HG03469 (cell line): Measurements from ENCODE around the gene SCN1A.
A peak's percentile ranks its signal among the peaks of the same experiment; 100 is the strongest.
"Not testable (repeated sequence)": the region's sequence is repeated elsewhere in the genome, so short reads cannot be mapped to it uniquely, and the experiment has no call there.

Experiments
- ATAC-seq: cut with Tn5 transposase; IDR thresholded peaks from one replicate; pipeline ENCODE4 v1.9.1; 2021; ENCODE audit warnings: mild to moderate bottlenecking, moderate library complexity, moderate number of reproducible peaks; ENCODE audit not compliant: unreplicated experiment

SCN1A gene

DNA sequence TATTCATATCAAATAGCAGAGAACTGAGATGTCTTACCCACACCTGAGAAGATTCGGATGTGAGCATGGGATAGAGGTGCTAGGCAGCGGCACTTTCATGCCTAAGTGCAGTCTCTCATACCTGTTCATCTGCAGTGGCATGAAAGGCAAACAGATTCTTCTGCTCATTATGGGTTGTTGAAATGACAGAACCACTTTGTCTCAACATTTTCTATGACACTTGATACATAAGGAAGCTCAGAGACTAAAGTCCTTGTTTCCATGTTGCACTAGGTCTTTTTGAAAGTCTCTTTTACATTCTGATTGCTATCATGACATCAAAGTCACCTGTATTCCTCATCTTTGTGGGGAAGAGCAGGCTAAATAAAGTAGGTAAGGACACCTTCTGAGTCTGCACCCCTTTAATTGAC lies 8.0 kb upstream of the SCN1A start:
- no peak for ATAC-seq

DNA sequence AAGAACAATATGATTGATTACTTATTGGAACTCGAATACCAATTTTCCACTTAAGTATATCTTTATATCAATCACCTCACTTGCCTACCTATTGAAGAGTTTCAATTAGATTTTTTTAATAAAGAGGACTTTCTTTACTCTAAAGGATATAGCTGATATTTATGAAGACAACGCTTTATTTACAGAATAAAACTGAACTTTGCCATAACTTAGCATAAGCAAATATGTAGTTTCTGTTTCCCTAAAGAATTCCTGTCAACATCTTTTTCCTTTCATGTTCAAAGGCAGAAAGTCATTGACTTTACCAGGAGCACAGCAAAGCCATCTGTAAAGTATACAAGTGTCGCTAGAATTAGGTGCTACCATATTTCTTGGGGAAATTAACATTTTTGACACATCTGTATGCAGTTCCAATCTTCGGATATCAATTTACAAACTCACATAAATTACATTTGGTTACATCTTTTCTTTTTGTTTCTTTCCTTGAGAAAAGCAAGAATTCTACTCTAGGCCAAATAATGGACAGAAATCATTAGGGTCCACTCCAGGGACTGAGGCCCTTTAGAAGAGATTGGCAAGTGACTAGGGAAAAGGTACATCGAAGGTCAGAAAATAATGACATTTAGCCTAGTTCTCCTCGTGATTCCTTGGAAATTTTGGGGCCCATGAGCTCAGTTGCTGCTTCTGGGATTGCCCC lies 7.5 kb upstream of the SCN1A start:
- no peak for ATAC-seq

DNA sequence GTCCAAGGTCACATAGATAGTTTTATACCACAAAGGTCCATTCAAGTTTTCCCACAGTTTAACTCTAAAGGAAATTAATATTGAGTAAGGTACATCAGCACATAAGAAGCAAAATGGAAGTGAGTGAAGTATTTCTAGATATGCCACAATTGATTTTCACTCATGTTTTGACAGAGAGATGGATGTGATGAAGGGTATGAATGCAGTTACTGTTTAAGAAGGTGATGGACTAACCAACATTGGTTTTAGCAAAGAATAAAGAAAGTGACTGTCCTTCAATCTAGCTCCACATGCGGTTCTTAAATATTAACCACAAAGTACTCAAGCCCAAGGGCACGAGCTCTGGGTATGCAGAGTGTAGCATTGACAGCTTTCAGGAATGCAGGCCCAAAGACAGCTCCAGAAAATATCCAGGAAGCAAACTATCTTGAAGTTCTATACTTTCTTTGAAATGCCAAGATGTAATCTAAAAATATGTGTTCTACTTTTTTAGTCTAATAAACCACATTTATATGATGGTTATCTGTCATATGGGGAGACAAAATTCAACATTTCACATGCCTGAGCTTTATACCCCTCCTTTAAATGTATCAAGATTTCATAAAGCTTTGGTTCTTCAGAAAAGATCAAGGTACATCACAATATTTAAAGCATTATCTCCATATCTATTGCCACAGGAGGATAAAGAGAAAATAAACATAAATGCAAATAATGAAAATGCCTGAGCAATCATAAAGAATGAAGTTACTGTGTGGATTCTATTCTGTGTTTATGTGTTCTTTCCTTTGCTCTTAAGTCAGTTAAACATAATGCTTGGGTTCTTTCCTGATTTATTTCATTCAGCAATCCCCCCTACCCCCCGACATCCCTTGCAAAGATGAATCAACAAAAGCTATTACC lies 6.7 kb upstream of the SCN1A start:
- ATAC-seq: no peak

DNA sequence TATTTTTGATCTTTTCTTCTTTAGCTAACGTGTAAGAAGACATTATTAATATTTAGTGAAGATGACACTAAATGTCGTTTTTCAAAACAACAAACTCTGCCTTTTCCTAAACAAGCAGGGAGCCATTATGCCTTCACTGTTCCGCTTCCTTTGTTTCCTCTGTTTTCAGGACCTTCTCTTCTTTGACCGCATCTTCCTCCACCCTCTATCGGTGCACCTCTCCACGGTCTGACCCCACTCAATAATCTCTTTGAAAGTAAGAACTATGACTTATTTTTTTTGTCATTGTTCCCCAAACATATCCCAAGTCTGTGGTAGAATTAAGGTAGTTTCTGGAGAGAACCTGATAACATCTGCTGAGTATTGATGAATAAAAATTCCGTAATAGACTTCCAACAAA lies 5.8 kb upstream of the SCN1A start:
- ATAC-seq: no peak

DNA sequence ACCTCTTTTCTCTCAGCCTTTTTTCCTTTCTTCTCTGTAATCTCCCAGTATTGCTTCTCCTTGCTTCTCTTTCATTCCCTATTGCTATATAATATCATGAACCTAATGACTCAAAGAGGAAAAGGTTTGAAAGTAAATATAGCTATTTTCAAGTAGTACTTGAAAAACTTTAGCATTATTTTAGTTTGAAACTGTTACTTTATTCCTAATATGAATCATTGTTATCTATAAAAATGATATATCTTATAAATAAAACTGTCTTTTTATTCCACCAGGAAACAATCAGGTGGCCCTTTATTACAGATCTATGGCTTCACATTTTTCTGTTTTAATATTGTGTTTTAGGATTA lies 311 bp upstream of the SCN1A start:
- ATAC-seq: no peak

DNA sequence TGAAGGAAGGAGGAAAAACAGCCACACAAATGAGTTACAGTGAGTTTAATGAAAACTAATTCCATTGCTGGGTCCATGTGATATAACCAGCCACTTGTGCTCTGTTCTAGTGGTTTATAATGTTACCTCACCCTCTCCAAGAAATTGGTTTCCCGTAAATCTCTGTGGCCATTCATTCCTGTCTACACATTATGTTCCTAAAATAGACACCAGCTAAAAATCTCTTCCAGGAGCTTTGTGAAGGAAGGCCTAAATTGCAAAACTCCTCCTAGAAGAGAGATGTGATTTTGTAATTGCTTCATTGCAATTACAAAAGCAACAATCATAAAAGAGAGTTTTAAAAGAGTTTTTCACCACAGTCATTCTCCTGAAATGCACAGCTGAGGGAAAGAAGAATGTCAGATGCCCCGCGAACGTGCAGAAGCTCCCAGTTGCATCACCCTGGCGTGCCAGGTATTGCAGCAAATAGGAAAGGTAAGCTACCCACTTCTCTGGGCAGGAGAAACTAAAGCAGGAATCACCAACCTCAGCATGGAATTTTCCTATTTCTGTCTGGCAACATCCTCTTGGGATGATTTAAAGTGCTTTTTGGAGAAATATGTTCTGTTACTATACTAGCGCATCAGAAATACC lies 1.7 kb downstream of the SCN1A start:
- no peak for ATAC-seq

DNA sequence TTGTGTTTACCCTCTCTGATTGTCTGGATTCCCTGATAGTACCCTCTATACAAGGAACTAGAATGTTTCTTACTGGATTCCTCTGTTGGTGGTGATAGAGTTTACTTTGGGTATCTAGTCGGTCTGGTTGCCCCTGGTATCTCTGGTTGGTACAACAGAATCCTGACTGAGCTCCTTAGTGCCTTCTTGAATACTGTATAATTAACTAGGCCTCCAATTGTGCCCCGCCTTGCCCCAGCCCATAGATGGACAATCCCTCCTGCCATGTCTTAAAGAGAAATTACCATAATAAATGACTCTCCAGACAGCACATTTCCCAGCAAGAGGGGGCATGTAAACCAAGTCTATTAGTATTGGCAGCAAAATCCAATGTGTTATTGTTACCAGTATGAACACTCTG lies 2.3 kb downstream of the SCN1A start:
- ATAC-seq: no peak

DNA sequence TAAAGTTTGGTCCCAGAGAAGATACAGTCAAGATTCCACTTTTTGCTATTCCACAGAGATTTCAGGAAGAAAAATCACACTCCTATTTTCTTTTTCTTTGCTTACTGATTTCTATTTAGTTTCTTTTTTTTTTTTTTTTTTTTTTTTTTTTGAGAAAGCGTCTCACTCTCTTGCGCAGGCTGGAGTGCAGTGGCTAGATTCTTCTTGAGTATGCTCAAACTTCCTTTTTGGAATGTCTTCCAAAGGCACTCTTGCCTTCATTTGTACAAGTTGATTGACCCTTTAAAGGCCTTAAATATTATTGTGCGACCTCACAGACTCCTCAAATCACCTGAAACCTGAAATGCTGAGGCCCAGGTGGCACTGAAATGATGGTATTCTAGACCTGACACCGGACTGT lies 9.6 kb downstream of the SCN1A start:
- ATAC-seq: no peak

DNA sequence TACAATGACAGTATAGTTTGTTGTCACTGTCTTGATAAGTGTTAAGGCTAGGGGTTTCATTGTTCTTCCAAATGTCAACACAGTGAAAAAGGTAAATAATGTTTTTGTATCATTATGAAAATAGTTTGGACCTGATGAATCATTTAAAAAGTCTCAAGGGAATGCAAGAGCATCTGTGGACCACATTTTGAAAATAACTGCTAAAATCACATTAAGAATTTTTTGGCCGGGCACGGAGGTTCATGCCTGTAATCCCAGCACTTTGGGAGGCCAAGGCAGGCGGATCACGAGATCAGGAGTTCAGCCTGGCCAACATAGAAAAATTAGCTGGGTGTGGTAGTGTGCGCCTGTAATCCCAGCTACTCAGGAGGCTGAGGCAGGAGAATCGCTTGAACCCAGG lies 10.3 kb downstream of the SCN1A start:
- no peak for ATAC-seq

DNA sequence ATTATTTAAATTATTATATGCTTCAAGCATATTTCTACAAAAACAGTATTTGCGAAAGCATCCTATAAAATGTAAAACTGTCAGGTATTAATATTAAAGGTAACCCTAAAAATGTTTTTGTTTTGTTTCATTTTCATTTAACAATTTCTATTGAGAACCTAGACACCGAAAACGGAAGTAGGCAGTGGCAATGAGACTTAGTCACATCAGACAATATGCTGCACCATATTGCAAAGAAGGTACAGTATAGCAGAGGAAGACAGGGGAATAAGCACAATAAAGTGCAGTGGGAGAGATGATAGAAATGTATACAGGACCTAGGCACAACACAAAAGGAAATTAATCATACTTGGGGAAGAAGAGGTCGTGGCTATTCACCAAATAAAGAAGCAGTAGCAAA lies 12.2 kb downstream of the SCN1A start:
- ATAC-seq: no peak

DNA sequence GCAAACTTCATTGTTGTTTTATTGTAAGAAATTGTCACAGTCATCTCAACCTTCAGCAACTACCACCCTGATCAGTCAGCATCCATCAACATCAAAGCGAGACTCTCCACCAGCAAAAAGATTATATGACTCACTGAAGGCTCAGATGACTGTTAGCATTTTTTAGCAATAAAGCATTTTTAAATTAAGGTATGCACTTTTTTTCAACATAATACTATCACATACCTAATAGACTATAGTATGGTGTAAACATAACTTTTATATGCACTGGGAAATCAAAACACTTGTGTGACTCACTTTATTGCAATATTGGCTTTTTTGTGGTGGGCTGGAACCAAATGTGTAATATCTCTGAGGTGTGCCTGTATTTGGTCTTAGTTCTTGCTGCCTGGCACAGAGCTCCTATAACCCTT lies 15.6 kb downstream of the SCN1A start:
- no peak for ATAC-seq

DNA sequence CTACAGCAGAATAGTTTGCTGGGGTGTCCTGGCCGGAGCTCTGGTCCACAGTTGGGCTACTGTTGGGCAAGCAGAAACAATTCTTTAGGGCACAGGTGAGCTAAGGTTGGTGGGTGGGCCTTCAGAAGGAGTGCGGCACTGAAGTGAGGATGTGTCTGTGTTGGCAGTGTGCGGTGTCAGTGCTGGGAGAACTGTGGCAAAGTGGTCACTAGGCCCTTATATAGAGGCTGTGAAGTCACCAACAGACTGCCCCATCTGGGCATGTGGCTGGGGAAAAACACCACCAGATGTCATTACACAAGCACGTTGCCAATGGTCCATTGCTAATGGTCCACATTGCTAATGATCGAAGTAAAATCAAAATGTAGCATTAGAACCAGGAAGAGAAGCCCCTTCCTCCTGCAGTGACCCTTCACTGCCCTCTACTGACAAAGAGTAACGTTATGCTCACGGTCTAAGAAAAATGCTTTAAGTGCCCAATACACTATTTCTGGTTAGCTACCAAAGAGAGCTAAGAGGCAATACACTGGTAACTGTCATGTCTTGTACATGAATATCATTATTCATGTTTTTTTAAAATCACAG lies 21.3 kb downstream of the SCN1A start:
- peak; percentile 49 for ATAC-seq

DNA sequence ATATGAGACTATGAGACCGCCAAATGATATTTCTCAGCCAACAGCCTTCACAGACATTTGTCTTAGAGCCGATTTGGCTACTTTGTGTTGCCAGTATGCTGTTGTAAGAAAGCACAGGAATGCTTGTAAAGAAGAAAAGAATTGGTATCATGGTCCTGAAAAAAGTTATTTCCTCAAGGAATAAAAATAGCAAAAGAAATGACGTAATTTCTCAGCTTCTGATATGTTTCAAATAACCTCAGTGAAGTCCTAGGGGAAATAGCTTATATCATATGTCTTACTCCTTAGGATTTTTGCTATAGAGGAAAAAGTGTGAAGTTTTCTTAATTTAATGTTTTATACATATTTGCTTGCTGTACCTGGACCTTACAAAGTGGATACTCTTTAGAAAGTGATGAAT lies 23.0 kb downstream of the SCN1A start:
- ATAC-seq: no peak

DNA sequence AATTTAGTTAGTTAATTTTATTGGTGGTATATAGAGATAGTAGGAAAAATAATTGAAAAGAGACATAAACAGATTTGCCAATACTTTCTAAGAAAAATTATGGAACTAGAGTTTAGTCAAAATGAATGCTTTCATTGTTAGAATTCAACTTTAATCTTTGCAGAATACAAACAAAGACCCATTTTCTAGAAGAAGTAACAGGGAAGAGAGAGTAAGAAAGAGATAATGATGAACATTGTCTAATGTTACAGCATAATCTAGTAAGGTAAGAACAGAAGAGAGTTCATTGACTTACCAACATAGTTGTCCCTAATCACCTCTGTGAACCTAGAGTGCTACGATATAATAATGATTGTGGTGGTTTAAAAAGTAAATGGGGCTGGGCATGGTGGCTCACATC lies 23.7 kb downstream of the SCN1A start:
- no peak for ATAC-seq

DNA sequence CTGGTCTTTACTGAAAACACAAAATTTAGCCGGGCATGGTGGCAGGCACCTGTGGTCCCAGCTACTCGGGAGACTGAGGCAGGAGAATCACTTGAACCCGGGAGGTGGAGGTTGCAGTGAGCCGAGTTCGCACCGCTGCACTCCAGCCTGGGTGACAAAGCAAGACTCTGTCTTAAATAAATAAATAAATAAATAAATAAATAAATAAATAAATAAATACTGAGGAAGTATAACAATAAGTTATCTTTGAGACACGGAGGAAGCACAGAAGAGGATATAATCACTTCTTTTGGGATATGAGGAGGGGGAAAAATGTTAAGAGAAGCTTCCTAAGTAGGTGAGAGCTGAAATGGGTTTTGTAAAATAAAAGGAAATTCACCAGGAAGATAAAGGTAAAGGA lies 24.5 kb downstream of the SCN1A start:
- ATAC-seq: not testable (repeated sequence)

DNA sequence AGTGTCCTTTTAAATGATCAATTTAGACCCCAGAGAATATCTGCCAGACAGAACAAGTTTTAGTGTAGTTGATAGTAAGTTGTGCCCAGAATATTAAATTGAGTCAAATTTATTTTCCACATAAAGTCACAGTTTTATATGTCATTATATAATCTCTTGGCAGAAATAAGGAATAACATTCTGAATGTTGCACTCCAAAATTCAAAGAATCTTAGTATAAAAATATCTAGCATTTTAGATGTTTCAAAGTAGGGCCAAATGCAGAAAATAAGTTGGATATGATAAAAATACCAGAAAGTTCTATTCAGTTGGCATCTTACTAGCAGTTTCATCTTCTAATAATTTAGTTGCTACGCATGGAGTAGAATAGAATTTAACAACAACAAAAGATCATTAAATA lies 33.5 kb downstream of the SCN1A start:
- ATAC-seq: no peak

DNA sequence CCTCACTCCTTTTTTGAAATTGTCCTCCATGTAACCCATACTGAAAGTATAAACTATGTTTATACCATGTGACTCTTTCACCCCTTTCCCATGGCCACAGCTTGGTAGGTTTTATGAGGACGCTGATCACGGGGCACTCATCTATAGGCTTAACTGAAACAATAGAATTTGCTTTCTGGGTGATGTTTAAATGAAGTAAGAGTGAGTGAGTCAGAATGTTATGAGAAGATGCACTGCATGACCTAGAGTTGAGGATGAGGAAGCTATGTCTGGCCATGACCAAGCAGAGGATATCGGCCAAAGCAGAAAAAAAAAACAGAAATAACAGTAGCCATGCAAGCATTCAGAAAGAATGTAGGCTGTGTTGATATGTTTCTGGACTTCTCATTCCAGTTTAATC lies 34.9 kb downstream of the SCN1A start:
- ATAC-seq: no peak

DNA sequence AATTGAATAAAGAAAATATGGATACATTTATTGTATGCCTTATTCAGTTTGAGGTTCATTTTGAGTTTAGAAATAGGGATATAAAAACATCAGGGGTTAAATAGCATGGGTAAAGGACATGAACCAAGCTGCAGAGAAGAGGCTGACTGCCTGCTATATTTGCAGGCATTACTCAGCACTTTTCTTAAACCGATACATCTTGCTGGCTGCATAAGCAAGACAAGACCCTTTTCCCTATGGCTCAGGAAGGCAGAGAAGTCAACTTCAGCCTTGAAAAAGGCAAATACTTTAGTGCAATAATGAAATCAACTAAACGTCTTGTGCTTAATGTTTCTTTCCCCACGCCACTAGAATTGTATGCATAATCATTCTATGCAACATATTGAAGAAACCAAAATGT lies 36.4 kb downstream of the SCN1A start:
- no peak for ATAC-seq

DNA sequence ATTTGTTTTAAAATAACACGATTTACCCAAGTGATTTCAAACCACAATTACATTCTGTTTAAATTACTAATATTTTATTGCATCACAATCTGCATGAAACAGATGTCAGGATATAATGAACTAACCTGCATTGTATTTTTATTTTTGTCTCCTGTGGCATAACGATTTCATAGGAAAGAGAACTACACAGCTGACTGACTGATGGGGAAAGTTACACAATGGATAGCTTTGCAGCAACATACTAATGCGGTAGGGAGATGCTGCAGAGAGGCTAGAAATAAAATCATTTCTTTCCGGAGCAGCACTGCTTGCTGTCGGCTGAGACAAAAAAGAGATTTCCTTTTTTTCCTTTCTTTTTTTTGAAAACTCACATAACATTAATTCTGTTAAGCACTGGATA lies 36.9 kb downstream of the SCN1A start:
- no peak for ATAC-seq

DNA sequence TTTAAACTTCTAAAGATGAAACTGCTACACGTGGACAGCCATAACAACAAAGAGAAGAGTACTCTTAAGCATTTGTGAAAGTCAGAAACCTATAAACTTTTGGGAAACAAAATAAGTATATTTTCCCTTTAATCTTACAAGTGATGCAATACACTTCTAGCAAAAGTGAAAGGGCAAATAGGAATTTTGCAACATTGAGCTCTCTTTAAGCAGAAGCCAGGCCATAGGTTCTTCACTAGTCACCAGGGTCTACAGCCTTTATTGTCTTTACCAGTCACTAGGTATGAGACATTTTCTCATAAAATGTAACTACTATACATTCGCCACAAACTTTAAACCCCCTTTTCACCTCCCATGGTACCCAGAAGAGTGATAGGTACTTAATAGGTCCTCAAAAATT lies 37.5 kb downstream of the SCN1A start:
- ATAC-seq: no peak

DNA sequence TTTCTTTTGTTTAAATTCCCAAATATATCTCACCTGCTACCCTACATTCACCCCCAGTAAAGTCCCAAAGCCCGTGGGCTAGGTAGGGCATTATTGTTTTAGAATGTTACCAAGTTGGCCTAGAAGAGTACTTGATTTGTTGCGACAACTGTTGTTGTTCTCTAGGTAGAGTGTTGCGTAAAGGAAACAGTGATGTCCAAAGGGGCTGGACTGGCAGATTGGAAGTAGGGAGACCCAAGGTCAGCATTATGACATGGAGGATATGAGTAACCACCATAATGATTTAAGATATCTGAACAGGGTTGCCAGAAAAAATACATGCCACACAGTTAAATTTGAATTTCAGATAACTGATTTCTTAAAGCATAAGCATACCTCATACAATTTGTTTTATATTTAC lies 39.2 kb downstream of the SCN1A start:
- ATAC-seq: no peak

DNA sequence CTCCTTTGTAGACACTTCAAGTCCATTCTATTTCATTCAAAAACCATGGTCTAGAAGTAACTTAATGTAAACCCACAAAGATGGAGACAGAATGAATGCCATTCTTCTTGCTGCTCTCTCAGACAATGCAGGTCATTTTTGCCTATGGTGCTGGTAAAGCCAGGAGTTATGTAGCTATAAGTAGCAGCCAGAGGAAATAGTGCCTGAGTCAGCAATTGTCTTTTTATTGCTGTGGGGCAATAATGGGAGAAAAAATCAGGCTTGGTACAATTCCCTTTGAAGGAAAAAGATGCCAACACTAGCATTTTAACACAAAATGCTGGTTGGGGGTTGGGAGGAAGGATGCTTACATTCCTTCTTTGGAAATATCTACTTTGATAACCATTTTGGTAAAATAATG lies 43.5 kb downstream of the SCN1A start:
- ATAC-seq: no peak
